Cerebellar nuclear complex (tissue), 1 donor: Measurements from ENCODE around the gene PPM1F.

Source experiments
- DNase-seq, 2 experiments: peaks; one replicate each; lab custom pipeline; 2025; lab: John Stamatoyannopoulos, UW

Gene PPM1F

GRCh38 chr22:21975273-21975672, 22.6 kb upstream of the PPM1F start:
- no peak for DNase-seq

DNA sequence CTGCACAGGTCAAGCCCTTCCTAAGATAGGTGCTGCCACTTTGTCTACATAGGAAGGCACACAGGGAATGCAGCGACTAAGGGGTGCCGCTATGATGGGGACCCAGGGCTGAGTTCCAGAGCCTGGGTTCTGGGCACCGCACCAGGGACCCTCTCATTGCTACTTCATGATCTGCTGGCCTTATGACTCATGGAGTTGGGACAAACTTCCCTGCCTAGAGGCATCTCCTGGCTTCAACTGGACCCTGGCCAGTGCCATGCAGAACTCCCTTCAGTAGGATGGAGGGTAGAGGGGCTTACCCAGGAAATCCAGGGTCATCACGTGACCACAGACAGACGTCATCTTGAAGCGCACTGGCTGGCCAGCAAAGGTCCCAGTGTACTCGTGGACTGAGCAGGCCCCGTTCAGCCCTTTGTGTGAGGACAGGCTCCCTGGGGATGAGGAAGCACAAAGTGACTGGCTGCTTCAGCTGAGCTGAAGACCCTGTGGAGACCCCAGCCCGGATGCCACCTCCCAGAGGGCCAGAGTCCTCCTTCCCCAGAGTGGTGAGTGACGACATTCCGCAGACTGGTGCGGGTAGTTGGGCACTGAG, 21.5 kb upstream of the PPM1F start:
- no peak for DNase-seq

DNA sequence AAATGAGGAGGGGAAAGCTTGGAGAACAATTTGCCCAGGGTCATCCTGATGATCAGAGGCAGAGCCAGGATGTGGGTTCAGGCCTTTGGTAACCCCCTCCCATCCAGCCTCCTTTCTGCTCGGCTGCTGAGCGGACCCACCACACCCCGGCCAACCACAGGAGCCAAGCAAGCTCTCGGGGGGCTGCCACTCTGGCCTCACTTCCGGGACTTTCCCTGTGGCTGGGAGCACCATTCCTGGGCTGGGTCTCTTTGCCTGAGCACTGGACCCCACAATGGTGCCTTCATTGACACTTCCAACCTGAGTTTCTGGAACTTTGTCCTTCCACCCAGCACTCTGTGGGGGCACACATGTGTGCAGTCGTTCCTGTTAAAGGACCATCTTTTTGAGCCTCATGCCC, 20.2 kb upstream of the PPM1F start:
- no peak for DNase-seq

- no peak for DNase-seq
Observed at GRCh38 chr22:21972293-21972779, 19.7 kb upstream of the PPM1F start.

DNA sequence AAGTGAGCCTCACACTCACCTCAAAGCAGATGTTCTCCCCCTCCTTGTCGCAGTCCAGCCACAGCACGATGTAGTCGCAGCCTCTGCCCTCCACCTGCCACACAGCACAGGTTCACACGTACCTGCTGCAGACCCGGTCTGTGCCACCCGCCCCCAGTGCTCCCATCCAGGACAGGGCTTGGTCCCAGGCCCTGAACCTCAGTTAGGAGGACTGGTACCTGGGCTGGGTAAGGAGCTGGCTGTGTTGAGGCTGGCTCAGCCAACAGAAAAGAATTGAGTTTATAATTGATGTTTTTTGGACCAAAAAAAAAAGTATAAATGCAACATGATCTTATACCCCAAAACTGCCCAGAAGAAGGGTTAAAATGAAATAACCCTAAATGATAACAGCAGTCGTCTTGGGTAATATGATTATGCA, 19.2 kb upstream of the PPM1F start:
- DNase-seq: no peak

- DNase-seq: no peak
Observed at GRCh38 chr22:21970800-21971617, 18.4 kb upstream of the PPM1F start.

- DNase-seq: no peak
Observed at GRCh38 chr22:21970037-21970799, 17.6 kb upstream of the PPM1F start.

DNA sequence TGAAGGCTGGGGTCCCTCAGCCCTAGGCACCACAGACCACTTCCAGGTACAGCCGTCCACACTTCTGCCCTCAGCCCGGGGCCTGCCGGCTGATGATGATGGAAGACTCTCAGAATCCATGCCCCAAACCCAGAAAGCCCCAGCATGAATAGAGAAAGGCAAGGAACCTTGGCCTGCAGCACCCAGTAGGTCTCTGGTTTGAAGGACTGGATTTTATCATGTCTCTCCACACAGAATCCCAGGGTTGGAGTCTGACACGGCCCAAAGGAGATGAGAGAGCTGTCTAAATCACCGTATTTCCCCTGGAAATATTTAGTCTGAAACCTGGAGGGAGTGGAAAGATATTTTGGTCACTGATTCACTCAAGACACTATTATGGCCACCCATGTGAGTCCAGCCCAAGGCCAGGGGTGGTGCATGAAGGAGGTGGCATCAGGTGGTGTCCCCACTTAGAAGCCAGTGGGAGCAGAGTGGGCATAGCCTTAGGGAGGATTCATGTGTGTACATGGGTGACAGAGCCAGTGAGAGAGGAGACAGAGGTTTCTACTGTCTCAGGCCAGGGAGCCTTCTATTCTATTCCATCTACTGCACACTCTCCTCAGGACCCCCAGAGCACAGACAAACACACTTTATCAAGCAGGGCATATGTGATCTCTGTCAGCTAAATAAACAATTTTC, 15.9 kb upstream of the PPM1F start:
- no peak for DNase-seq

- no peak for DNase-seq
Observed at GRCh38 chr22:21967693-21968271, 15.1 kb upstream of the PPM1F start.

GRCh38 chr22:21966643-21967516, 14.2 kb upstream of the PPM1F start:
- no peak for DNase-seq

GRCh38 chr22:21965762-21966288, 13.2 kb upstream of the PPM1F start:
- DNase-seq: no peak

GRCh38 chr22:21964918-21965484, 12.4 kb upstream of the PPM1F start:
- DNase-seq: no peak

GRCh38 chr22:21964234-21964633, 11.6 kb upstream of the PPM1F start:
- no peak for DNase-seq

- no peak for DNase-seq
Observed at GRCh38 chr22:21963790-21964211, 11.2 kb upstream of the PPM1F start.

DNA sequence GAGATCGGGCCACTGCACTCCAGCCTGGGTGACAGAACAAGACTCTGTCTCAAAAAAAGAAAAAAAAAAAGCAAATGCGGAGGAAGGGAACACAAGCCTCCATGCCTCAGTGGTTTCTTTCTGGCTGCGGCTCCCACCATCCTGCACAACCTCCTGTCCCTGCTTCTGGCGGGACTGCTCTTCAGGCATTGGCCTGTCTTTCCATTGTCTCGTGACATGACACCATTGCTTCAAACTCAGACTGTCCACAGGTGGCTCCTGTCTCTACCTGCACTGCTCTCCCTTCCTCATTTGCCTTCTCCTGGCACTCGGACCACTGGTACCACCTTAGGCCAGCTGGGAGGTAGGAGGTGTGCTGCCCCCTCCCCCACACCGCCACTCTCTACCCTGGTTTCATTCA, 10.6 kb upstream of the PPM1F start:
- DNase-seq: no peak

GRCh38 chr22:21962655-21962949, 10.0 kb upstream of the PPM1F start:
- DNase-seq: no peak

DNA sequence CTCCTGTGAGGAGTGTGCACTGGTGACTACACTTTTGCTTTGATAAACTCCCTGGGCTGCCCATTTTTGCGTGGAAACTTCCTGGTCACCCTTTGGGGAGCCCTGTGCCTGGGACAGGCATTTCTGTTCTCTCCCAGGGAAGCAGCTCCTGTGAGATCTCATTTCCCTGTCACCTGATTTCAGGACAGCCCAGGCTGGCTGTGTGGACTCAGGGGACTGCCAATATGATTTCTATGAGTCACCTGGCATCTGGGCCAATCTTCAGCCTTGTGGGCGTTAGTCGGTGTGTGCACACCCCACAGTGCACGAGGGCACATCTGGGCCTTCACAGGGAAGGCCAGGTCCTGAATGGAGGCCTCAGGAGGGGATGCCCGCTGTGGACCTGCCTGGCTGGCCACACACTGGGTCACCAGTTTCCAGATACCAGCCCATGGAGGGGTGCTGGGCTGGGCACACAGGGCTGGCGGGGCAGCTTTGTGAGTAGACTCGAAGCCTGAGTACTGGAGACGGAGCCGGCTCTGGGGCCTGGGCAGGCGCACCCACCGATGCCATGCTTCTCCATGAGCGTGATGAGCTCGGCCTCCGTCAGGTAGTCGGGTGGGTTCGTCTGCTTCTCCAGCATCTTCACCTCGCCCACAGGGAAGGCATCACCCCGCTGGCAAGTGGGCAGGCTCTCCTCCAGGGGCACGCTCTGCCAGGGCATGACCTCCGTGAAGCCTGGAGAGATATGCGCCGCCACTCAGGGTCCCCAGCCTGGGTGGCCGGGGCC, 9.4 kb upstream of the PPM1F start:
- DNase-seq: no peak

DNA sequence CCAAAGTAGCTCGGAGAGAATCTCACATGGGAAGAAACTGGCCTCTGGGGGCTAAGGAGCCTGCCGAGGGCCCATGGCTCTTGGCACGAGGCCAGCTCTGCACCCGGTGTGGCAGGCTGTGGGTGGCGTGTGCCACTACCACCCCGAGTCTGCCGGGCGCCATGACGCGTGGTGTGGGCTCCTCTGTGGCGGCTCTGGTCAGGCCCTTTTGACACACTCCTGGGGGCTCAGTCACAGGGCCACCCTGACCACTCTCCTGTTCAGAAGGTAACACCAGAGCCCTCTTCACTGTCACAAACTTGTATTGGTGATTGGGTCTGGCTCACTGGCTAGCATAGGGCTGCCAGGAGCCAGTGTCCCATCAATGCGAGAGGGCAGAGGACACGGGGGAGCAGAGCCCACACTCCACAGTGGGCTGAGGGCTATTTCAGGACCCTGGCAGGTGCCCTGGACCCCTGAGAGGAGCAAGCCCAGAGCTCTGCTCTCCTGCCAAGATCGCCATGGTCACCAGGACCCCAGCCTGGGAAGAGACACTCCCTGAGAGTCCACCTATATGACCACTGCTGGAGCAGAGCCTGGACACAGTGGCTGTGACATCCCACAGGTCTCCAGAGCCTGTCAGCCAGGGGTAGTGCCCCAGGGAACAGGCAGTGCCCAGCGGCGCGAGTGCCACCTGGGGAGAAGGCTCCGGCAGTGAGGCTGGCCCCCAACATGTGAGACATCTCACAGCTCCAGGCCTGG, 8.6 kb upstream of the PPM1F start:
- DNase-seq: no peak
